Osteocyte (in vitro differentiated cells): ENCODE data around the gene PLCB1. TPM values are rescaled to one million over a fixed set of nuclear protein-coding genes. Genes with fewer than 3 reads are reported as not detected.

Experiments used
- DNase-seq: peaks from one replicate; pipeline ENCODE4 v3.0.0; 2021; ENCODE audit warnings: mixed read lengths; ENCODE audit not compliant: unreplicated experiment; ENCODE audit errors: extremely low spot score
- H3K27ac Mint-ChIP-seq: one replicate; pipeline ENCODE4 v1.8.0; 2021; ENCODE audit warnings: mild to moderate bottlenecking, mixed read lengths; ENCODE audit not compliant: unreplicated experiment
- H3K27me3 Mint-ChIP-seq: one replicate; pipeline ENCODE4 v1.8.0; 2021; ENCODE audit warnings: mixed read lengths; ENCODE audit not compliant: unreplicated experiment
- H3K36me3 Mint-ChIP-seq: one replicate; pipeline ENCODE4 v1.8.0; 2021; ENCODE audit warnings: mixed read lengths; ENCODE audit not compliant: unreplicated experiment
- H3K4me1 Mint-ChIP-seq: one replicate; pipeline ENCODE4 v1.8.0; 2021; ENCODE audit warnings: mixed read lengths; ENCODE audit not compliant: unreplicated experiment
- H3K4me3 Mint-ChIP-seq: one replicate; pipeline ENCODE4 v1.8.0; 2021; ENCODE audit warnings: mild to moderate bottlenecking, moderate library complexity, mixed read lengths; ENCODE audit not compliant: unreplicated experiment
- H3K9me3 Mint-ChIP-seq: one replicate; pipeline ENCODE4 v1.8.0; 2021; ENCODE audit warnings: mixed read lengths; ENCODE audit not compliant: unreplicated experiment
- CTCF ChIP-seq: fragments of 200-600 bp; sonication (generic); IDR thresholded peaks from 2 replicates; pipeline ENCODE4 v1.5.0; 2021; ENCODE audit warnings: antibody characterized with exemption, mild to moderate bottlenecking, moderate library complexity
- total RNA-seq: library from RNA; stranded (reverse); gene quantifications from 2 replicates; pipeline ENCODE4 v1.2.1, GENCODE V29; 2021

The PLCB1 gene
- total RNA-seq, 1 donor from 2014 or later, result 33.3 TPM

DNA sequence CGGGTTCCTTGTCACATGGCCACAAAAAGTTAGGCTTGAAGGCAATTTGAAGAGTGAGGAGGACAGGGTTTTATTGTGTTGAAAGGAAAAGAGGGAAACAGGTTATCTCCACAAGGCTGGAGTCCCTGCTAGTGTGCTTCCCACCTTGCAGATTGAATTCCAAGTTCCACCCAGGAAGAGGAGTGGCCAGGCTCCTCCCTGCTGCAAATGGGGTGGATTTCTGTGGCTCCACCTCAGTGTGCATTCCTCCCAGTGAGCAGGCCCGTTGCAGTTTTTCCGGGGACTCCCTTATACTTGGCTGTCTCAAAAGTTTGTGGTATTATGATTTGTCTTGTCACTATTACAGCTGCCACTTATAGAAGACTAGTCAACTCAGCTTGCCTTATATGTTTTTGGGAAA lies 655.0 kb downstream of the PLCB1 start:
- DNase-seq, result no peak
- Mint-ChIP-seq H3K27me3 (no peaks in the 10 kb centered on the region), H3K9me3 (peaks cover 5% of the 10 kb centered on the region), H3K4me3 (no peak overlapping the region), H3K4me1 (peaks cover 20% of the 10 kb centered on the region), H3K36me3 (peaks cover 12% of the 10 kb centered on the region), H3K27ac (no peak overlapping the region)
- no peak for TF ChIP-seq CTCF

- no peak for DNase-seq
- Mint-ChIP-seq H3K4me1 (peaks cover 8% of the 10 kb centered on the region), H3K27ac (no peak overlapping the region), H3K9me3 (no peaks in the 10 kb centered on the region), H3K36me3 (peaks cover 12% of the 10 kb centered on the region), H3K4me3 (no peak overlapping the region), H3K27me3 (no peaks in the 10 kb centered on the region)
- no peak for TF ChIP-seq CTCF
Observed at GRCh38 chr20:8788275-8788674, 656.2 kb downstream of the PLCB1 start.

- Mint-ChIP-seq H3K27ac (no peak overlapping the region), H3K9me3 (no peaks in the 10 kb centered on the region), H3K36me3 (peaks cover 12% of the 10 kb centered on the region), H3K4me1 (peaks cover 3% of the 10 kb centered on the region), H3K4me3 (no peak overlapping the region), H3K27me3 (no peaks in the 10 kb centered on the region)
- no peak for TF ChIP-seq CTCF
- no peak for DNase-seq
Observed at GRCh38 chr20:8788831-8789230, 656.8 kb downstream of the PLCB1 start.

GRCh38 chr20:8790442-8791074 lies 658.5 kb downstream of the PLCB1 start:
- Mint-ChIP-seq H3K4me1 (peaks cover 2% of the 10 kb centered on the region), H3K4me3 (no peak overlapping the region), H3K9me3 (no peaks in the 10 kb centered on the region), H3K27ac (no peak overlapping the region), H3K27me3 (no peaks in the 10 kb centered on the region), H3K36me3 (peaks cover 16% of the 10 kb centered on the region)
- TF ChIP-seq CTCF, result peak; percentile 93
- DNase-seq, result no peak

DNA sequence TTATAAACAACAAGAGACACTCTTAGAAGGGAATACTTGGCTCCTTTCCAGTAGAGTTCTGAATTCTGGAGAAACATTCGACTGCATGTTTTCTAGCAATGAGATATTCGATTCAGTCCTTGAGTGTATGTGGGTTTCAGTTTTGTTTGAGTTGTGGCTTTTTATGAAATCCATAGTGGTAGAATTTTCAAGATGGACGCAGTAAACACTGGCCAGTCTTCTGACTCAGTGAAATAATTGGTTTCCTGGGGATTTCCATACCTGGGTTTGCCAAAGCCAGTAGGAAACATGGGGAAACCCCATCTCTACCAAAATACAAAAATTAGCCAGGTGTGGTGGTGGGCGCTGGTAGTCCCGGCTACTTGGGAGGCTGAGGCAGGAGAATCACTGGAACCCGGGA lies 663.3 kb downstream of the PLCB1 start:
- Mint-ChIP-seq H3K9me3 (peaks cover 6% of the 10 kb centered on the region), H3K27ac (no peak overlapping the region), H3K36me3 (peaks cover 17% of the 10 kb centered on the region), H3K4me3 (no peak overlapping the region), H3K27me3 (no peaks in the 10 kb centered on the region), H3K4me1 (peaks cover under 1% of the 10 kb centered on the region)
- no peak for DNase-seq
- TF ChIP-seq CTCF, result no peak
